Measurements from ENCODE around the gene RNF138. TPM values are rescaled to one million over a fixed set of nuclear protein-coding genes. Genes with fewer than 3 reads are reported as not detected.

RNF138 gene
- total and polyA plus RNA-seq, 10 of the 15 experiments (the other 5 are each of a cell fraction or from before 2014, with no cell fraction given): 24.2 to 75.2 (median 40.1) TPM

DNA sequence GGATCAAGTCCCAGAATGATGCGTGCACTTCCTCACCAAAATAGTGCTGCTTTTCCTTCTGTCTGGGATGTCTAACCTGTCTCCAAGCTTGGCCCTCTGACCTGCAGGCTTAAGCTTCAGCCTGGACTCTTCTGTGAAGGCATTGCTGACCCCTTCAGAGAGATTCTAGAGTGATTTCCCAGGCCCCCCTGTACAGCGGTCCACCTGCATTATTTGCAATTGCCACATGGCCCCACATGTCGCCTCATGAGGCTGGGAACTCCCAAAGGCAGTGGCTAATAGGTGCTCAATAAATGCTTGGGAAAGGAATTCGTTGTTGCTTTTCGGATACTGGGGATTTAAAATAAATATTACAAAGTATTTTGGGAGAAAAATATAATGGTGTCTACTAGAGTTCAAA, 65.9 kb downstream of the RNF138 start:
- in situ Hi-C loops (cut with MboI): loop anchor here (5.0 kb wide), 1 partner anchor 395 kb away; no protein-coding TSS in a partner anchor
- intact Hi-C loops (cut with micrococcal nuclease; ENCODE audit: unreplicated experiment): loop anchor here (5.0 to 10.0 kb wide), 2 partner anchors 115 to 777 kb away; no protein-coding TSS in a partner anchor
- Histone ChIP-seq H3K4me3 (no peak overlapping the region), H3K9ac (ENCODE audit: control insufficient read depth, insufficient read depth, low read length) (no peak overlapping the region), H3K36me3 (ENCODE audit: control insufficient read depth in 2 of 2, insufficient read depth in 2 of 2, low read length in 1 of 2) (no peaks in the 10 kb centered on the region), H2AFZ (ENCODE audit: control insufficient read depth, low read depth, low read length) (0 out of 2 replicates have a peak overlapping the region, but pooled peaks have one; percentile 30), H4K20me1 (ENCODE audit: control insufficient read depth, insufficient read depth) (no peaks in the 10 kb centered on the region), H3K4me2 (ENCODE audit: control insufficient read depth, insufficient read depth) (no peak overlapping the region), H3K79me2 (ENCODE audit: control insufficient read depth, insufficient read depth, low read length) (no peaks in the 10 kb centered on the region), H3K27me3 (replicated peaks in 1 of 2; ENCODE audit: control insufficient read depth in 2 of 2, insufficient read depth in 2 of 2, low read length in 1 of 2) (no peaks in the 10 kb centered on the region), H3K9me3 (replicated peaks; ENCODE audit: control insufficient read depth, insufficient read depth, low read length) (peaks cover 3% of the 10 kb centered on the region; the same call in 2 of the 3 replicates), H3K4me1 (ENCODE audit: control insufficient read depth, insufficient read depth, low read length) (peaks cover 3% of the 10 kb centered on the region), H3K27ac (ENCODE audit: control insufficient read depth, insufficient read depth) (no peak overlapping the region)
- ChIA-PET POLR2A (no interaction called here), SMC1A (ENCODE audit: uncharacterized antibody, unreplicated experiment) (interaction anchor here (0.7 to 1.9 kb wide), 11 partner anchors 22 to 601 kb away, joined by 3 to 13 read pairs (median 3); no protein-coding TSS in a partner anchor), CTCF (interaction anchor here (0.5 to 1.9 kb wide), 20 partner anchors 8 to 1338 kb away, joined by 3 to 38 read pairs (median 4); partner anchors contain the start of gene GAREM1), RAD21 (ENCODE audit: unreplicated experiment) (interaction anchor here (0.9 to 2.2 kb wide), 4 partner anchors 23 to 395 kb away, joined by 3 to 19 read pairs (median 4); no protein-coding TSS in a partner anchor)
- FAIRE-seq (no peak), ATAC-seq (0 out of 3 replicates have a peak, but pooled peaks have one; percentile 9), DNase-seq (ENCODE audit: low read depth, low spot score) (no peak)
- 42% methylated on average over 5 of the region's 5 CpGs for WGBS (ENCODE audit: insufficient coverage, insufficient replicate concordance, low lambda C conversion rate, missing lambda C conversion rate)
- no TSS peak for BruUV-seq (replicated peaks)
- TF ChIP-seq BHLHE40 (IDR thresholded peaks at IDR 0.05; ENCODE audit: borderline replicate concordance in 1 of 2, low read depth in 2 of 2, low read length in 1 of 2) (no peak), ZNF217 (IDR thresholded peaks at IDR 0.05) (no peak), NFYA (IDR thresholded peaks at IDR 0.05; ENCODE audit: borderline replicate concordance, low read depth, low read length) (no peak), RAD51 (IDR thresholded peaks at IDR 0.05) (no peak), STAT3 (IDR thresholded peaks at IDR 0.05; ENCODE audit: low read depth, low read length) (no peak), FOXM1 (IDR thresholded peaks at IDR 0.05; ENCODE audit: low read depth, low read length) (no peak), RELA (IDR thresholded peaks at IDR 0.05; ENCODE audit: borderline replicate concordance, partially characterized antibody) (no peak), ESRRA (IDR thresholded peaks at IDR 0.05; ENCODE audit: low read length) (no peak)
- TF ChIP-seq, protein P1, sequence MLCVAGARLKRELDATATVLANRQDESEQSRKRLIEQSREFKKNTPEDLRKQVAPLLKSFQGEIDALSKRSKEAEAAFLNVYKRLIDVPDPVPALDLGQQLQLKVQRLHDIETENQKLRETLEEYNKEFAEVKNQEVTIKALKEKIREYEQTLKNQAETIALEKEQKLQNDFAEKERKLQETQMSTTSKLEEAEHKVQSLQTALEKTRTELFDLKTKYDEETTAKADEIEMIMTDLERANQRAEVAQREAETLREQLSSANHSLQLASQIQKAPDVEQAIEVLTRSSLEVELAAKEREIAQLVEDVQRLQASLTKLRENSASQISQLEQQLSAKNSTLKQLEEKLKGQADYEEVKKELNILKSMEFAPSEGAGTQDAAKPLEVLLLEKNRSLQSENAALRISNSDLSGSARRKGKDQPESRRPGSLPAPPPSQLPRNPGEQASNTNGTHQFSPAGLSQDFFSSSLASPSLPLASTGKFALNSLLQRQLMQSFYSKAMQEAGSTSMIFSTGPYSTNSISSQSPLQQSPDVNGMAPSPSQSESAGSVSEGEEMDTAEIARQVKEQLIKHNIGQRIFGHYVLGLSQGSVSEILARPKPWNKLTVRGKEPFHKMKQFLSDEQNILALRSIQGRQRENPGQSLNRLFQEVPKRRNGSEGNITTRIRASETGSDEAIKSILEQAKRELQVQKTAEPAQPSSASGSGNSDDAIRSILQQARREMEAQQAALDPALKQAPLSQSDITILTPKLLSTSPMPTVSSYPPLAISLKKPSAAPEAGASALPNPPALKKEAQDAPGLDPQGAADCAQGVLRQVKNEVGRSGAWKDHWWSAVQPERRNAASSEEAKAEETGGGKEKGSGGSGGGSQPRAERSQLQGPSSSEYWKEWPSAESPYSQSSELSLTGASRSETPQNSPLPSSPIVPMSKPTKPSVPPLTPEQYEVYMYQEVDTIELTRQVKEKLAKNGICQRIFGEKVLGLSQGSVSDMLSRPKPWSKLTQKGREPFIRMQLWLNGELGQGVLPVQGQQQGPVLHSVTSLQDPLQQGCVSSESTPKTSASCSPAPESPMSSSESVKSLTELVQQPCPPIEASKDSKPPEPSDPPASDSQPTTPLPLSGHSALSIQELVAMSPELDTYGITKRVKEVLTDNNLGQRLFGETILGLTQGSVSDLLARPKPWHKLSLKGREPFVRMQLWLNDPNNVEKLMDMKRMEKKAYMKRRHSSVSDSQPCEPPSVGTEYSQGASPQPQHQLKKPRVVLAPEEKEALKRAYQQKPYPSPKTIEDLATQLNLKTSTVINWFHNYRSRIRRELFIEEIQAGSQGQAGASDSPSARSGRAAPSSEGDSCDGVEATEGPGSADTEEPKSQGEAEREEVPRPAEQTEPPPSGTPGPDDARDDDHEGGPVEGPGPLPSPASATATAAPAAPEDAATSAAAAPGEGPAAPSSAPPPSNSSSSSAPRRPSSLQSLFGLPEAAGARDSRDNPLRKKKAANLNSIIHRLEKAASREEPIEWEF (IDR thresholded peaks at IDR 0.05; ENCODE audit: insufficient replicate concordance, low read depth, low read length): no peak
- TF ChIP-seq, protein P2, sequence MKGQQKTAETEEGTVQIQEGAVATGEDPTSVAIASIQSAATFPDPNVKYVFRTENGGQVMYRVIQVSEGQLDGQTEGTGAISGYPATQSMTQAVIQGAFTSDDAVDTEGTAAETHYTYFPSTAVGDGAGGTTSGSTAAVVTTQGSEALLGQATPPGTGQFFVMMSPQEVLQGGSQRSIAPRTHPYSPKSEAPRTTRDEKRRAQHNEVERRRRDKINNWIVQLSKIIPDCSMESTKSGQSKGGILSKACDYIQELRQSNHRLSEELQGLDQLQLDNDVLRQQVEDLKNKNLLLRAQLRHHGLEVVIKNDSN (IDR thresholded peaks at IDR 0.05; ENCODE audit: borderline replicate concordance, extremely low read length, insufficient read depth, low read depth, low read length): no peak
- TF ChIP-seq, protein P3, sequence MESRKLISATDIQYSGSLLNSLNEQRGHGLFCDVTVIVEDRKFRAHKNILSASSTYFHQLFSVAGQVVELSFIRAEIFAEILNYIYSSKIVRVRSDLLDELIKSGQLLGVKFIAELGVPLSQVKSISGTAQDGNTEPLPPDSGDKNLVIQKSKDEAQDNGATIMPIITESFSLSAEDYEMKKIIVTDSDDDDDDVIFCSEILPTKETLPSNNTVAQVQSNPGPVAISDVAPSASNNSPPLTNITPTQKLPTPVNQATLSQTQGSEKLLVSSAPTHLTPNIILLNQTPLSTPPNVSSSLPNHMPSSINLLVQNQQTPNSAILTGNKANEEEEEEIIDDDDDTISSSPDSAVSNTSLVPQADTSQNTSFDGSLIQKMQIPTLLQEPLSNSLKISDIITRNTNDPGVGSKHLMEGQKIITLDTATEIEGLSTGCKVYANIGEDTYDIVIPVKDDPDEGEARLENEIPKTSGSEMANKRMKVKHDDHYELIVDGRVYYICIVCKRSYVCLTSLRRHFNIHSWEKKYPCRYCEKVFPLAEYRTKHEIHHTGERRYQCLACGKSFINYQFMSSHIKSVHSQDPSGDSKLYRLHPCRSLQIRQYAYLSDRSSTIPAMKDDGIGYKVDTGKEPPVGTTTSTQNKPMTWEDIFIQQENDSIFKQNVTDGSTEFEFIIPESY (IDR thresholded peaks at IDR 0.05): no peak
- TF ChIP-seq, protein P4, sequence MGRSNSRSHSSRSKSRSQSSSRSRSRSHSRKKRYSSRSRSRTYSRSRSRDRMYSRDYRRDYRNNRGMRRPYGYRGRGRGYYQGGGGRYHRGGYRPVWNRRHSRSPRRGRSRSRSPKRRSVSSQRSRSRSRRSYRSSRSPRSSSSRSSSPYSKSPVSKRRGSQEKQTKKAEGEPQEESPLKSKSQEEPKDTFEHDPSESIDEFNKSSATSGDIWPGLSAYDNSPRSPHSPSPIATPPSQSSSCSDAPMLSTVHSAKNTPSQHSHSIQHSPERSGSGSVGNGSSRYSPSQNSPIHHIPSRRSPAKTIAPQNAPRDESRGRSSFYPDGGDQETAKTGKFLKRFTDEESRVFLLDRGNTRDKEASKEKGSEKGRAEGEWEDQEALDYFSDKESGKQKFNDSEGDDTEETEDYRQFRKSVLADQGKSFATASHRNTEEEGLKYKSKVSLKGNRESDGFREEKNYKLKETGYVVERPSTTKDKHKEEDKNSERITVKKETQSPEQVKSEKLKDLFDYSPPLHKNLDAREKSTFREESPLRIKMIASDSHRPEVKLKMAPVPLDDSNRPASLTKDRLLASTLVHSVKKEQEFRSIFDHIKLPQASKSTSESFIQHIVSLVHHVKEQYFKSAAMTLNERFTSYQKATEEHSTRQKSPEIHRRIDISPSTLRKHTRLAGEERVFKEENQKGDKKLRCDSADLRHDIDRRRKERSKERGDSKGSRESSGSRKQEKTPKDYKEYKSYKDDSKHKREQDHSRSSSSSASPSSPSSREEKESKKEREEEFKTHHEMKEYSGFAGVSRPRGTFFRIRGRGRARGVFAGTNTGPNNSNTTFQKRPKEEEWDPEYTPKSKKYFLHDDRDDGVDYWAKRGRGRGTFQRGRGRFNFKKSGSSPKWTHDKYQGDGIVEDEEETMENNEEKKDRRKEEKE (IDR thresholded peaks at IDR 0.05): no peak
